ENCODE data around the gene SELENOI.
A peak's percentile ranks its signal among the peaks of the same experiment; 100 is the strongest.

The SELENOI gene

DNA sequence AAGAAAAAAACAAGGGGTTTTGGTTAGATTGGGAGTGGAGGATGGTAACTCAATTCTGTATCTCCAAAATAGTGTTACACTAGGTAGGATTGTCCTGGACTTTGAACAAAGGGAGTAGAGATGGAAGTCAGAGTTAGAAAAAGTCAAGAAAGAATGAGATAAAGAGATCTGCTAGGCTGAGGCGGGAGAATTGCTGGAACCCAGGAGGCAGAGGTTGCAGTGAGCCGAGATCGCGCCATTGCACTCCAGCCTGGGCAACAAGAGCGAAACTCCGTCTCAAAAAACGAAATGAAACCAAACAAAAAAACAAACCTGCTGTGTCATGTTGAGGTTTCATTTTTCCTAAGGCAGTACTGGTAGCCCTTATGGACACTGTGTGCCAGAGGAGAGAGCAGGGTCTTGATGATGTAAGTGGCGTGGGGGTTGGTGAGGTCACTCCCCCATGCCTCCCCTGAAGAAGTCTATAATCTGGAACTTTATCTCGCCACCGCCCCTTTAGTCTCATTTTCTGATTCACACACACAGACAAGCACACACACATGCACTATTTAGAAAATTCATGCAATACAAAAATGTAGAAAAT lies 66.2 kb downstream of the SELENOI start:
- DNase-seq (ENCODE audit: low spot score): peak; percentile 28

DNA sequence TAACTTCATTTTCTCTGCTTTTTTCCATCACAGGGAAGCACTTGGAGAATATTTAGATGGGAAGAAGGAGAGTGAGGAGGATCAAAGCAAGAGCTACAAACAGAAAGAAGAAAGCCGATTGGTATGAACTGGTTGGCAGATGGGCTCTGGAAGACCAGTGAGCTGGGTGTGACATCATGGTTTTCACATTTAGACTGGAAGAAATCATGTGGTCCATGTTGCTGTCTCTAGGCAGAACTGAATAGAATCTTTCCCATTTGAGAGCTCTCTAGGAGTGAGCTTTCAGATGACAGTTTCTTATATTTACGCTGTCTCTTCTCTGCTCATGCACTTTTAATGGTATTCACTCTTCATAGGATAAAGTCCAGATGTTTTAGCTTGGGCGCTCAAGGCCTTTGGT lies 68.4 kb downstream of the SELENOI start:
- DNase-seq (ENCODE audit: low spot score): no peak

DNA sequence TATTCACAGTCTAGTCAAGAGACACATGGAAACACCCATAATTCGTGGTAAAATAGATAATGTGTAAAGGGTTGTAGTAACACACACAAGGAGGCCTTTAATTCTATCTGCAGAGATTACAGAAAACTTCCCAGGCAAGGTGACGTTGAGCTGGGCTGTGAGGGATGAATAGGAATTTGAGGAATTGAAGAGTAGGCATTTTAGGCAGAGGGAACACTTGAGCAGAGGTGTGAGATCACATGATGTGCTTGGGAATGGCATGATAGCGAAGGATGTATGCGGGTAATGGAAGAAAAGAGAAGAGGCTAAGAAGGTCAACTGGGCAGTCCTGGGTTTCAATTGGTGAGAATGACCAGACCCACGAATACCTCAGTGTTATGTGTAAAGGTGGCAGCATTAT lies 76.0 kb downstream of the SELENOI start:
- DNase-seq (ENCODE audit: low spot score): no peak

DNA sequence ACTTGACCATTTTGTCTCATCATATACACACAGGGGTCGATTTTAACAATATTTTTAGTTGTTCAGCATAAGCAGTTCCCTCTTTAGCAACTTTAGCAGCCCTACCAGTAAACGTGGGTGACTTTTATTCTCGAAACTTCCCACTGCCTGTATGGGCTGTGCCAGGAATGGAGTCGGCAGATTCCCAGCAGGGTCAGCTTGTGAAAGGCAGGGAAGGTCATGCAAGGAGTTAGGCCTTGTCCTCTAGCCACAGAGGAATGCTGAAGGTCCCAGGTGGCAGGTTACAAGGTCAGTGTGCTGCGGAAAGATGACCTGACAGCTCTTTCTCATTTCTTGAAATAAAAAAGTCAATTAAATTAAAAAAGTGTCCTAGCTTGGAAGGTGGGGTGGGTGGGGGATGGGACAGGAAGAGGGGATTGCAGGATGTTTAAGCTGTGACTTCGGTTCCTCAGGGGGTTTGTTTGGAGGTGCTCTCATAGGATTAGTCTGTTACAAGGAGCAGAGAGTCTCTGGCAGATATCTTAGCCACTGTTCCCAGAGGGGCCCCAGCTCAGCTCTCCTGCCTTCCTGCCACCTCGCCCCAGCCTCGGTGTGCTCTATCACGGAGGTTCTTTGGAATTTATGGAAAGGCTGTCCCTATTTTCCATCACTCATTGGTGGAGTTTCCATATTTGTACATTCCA lies 77.1 kb downstream of the SELENOI start:
- no peak for DNase-seq (ENCODE audit: low spot score)

DNA sequence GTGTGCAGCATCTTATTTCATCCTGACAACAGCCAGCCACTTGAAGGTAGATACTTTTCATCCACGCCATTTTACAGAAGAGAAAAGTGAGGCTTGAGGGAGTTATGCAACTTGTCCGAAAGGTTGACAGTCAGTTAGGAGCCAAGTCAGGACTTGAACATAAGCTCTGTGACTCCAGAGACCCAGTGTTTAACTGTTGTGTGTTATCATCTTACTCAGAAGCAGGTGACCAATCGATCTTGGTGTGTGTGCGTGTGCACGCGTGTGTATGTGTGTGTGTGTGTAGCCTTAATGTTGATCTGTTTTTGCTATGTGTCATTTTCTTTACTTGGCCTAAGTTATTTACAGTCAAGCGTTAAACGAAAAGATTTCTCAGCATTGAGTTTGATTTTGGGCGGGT lies 77.8 kb downstream of the SELENOI start:
- no peak for DNase-seq (ENCODE audit: low spot score)

DNA sequence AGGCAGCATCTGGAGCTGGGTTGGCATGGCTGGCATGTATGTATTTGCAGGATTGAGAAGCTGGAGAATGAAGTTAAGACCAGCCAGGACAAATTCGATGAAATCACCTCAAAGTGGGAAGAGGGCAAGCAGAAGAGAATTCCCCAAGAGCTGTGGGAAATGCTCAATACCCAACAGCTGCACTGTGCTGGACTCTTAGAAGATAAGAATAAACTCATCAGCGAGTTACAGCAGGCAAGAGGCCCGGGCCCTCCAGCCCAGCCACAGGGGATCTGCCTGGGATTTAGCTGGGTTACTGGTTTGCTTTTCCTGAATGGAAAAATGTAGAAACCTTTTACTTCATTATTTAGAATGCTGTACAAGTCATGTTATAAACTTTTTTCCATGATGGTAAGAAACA lies 78.3 kb downstream of the SELENOI start:
- no peak for DNase-seq (ENCODE audit: low spot score)

DNA sequence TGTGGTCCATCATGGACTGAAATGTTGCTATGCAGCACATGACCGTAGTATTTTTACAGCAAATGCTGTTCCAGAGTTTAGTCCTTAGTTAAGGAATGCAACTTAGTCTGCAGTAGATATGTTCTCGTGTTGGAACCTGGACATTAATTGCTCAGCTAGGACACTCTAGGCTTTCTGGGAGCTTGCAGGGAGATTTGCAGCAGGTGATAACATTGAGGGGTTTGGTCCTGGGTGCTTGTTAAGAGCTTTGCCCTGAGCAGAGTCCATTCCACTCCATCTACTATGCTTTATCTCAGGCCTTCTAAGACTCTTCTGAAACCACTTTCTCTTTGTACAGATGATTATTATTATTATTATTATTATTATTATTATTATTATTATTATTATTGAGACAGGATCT lies 82.9 kb downstream of the SELENOI start:
- DNase-seq (ENCODE audit: low spot score): no peak

DNA sequence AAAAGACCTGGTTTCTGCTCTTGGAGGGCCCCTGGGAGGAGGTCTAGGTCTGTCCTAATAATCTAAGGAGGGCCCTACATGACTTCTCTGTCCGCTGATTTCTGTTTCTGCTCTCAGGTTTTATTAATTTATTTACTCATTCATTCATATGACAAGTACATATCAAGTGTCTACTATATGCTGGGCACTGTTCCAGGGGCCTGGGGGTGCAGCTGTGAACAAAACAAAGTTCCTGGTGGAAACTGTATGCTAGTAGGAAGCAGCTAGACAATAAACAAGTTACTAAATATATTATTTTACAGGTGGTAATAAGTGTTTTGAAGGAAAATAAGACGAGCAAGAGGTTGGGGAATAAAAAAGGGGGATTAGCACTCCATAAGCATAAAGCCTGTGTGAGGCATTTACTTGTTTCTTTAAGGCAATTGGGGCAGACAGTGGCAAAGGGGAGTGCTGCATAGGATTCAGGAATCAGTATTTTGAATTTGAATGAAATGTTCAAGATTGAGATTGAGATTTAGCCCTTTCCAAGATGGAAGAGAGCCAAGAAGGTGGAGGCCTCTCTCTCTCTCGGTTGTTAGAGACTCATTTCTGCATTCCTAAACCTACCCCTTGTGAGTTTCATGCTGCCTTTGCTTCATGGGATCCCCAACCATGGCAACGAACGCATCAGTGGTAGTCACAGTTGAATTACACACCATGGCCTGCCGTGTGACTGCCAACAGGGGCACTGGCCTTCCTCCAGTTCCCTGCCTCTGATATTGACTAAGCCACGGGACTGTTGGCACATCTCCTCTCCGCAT lies 84.0 kb downstream of the SELENOI start:
- no peak for DNase-seq (ENCODE audit: low spot score)

DNA sequence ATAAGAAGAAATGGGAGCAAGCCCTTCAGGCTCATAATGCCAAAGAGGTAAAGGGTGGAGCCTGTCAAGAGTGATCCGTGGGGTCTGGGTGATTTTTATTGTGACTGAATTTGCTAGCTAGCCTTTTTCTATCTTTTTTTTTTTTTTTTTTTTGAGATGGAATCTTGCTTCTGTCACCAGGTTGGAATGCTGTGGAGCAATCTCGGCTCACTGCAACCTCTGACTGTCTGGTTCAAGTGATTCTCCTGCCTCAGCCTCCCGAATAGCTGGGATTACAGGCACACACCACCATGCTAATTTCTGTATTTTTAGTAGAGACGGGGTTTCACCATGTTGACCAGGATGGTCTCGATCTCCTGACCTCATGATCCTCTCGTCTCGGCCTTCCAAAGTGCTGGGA lies 84.9 kb downstream of the SELENOI start:
- DNase-seq (ENCODE audit: low spot score): no peak

DNA sequence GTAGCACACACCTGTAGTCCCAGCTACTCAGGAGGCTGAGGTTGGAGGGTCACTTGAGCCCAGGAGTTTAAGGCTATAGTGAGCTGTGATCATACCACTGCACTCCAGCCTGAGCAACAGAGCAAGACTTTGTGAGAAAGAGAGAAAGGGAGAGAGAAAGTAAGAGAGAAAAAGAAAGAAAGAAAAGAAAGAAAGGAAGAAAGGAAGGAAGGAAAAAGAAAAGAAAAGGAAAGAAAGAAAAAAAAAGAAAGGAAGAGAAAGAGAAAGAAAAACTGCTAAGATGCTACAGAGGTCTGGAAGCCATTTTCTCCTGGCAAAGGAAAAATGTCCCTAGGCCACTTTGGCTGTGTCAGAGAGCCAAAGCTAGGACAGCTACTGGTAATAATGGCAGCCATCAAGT lies 86.4 kb downstream of the SELENOI start:
- no peak for DNase-seq (ENCODE audit: low spot score)

DNA sequence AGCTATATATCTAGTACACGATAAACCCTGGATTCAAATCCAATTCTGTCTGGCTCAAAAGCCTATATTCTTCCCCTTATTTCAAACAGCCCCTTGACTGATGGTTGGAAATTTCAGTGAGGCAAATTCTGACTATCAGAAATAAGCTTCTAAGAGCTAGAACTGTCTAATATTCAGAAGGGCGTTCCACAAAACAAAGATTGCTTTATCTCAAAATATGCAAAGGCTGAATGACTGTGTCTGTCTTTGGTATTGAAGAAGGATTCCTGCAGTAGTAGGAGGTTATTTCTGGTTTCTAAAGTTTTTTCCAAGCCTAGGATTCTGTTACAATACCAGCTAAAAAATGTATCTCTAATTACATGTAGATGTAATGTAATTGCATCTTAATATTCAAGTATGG lies 86.9 kb downstream of the SELENOI start:
- DNase-seq (ENCODE audit: low spot score): no peak

DNA sequence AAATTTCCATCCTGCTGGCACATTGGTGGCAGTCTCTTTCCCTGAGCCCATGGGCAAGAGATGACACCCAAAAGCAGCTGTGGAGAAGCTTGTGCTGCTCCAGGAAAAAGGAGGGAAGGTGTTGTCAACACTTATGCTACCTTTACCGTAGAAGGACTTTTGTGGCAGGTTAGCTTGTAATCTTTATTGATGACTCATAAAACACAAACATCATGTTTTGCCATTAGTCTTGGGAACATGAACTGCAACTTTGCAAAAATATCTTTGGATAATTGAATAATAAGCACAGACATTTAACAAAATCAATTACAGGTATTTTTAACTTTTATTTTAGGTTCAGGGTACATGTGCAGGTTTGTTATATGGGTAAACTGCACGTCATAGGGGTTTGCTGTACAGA lies 89.2 kb downstream of the SELENOI start:
- DNase-seq (ENCODE audit: low spot score): no peak

DNA sequence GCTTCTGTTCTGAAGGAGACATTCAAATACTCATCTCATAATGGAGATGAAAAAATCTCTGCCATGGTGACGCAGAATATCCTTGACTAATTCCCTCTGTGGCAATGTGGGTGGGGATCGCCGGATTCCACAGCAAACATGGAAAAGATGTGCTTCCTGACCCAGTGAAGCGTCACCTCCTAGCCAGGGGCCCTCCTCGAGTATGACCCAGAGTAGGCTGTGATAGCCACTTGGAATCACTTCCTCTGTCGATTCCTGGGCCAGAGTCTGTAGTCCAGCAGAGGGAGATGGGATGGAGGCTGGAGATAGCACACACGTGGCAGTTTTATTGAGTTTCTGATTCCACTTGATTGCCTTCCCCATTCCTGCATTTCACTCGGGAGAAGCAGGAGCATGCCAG lies 92.6 kb downstream of the SELENOI start:
- no peak for DNase-seq (ENCODE audit: low spot score)

DNA sequence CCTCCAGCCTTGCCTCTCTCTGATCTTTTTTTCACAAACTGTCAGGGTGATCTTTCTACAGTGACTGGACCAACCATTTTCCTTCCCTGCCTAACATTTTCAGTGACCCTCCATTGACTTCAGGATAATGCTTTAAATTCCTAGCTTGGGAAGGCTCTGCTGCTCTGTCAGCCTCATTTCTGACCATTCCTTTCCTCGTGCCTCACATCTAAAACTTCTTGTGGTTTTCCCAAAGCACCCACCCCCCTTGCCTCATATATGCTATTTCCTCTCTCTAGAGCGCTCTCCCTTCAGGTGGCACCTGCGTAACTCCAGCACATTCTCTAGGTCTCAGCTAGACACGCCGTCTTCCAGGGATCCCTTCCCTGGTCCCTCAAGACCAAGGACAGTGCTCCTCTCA lies 93.0 kb downstream of the SELENOI start:
- no peak for DNase-seq (ENCODE audit: low spot score)

DNA sequence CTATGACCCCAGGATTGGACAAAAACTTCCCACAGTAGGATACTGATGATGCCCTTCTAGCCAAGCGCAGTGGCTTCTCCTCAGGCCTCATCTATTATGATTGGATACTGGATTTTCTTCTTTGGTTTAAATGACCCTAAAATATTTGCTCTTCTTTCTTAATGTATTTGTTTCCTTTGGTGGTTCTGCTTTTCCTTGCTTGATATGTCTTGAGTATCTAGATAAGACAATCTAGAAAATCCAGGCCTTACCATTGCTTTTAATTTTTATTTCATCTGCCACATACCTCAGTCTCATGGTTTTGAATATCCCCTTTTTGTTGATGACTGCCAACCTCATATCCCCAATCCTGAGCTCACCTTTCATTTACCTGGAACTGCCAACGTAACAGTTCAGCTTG lies 96.4 kb downstream of the SELENOI start:
- no peak for DNase-seq (ENCODE audit: low spot score)

DNA sequence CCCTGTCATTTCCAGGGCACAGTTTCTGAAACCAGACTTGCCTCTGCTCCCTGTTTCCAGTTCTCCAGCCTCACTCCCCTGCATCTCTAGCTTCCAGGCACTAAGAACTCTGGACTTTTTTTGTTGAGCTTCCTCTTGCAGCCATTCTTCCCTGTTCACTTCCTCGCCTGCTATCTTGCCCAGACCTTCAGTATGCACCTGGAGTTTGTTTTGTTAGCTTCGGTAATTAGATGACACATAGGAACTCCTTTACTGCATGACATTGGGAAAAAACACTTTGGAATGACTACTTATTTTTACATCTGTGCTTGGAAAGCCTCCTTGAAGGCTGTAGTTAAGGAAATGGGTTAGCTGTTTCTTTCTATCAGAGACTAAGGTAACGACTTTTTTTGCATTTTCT lies 96.8 kb downstream of the SELENOI start:
- DNase-seq (ENCODE audit: low spot score): no peak

DNA sequence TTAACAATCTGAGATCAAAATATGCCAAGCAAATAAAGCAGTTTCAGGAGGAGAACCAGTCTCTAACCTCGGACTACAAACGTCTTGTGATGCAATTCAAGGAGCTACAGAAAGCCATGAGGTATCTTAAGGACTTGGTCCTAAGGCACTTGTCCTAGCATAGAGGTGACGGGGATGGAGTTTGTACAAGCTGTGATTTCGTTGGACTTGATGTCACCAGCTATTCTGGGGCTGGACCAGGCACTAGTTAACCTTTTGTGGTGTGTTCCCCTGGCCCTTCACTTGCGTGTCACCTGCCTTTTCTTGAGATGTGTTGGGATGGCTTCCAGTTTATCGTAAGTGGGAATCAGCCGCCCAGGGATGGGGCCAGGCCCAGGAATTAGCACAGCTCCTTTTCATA lies 98.3 kb downstream of the SELENOI start:
- no peak for DNase-seq (ENCODE audit: low spot score)
